Left hindlimb (tissue), 1 donor: ENCODE results near the gene TRAPPC2B.

Experiments used
- DNase-seq: peaks from one replicate; pipeline ENCODE4 v3.0.0-alpha.2; 2018

TRAPPC2B gene

DNA sequence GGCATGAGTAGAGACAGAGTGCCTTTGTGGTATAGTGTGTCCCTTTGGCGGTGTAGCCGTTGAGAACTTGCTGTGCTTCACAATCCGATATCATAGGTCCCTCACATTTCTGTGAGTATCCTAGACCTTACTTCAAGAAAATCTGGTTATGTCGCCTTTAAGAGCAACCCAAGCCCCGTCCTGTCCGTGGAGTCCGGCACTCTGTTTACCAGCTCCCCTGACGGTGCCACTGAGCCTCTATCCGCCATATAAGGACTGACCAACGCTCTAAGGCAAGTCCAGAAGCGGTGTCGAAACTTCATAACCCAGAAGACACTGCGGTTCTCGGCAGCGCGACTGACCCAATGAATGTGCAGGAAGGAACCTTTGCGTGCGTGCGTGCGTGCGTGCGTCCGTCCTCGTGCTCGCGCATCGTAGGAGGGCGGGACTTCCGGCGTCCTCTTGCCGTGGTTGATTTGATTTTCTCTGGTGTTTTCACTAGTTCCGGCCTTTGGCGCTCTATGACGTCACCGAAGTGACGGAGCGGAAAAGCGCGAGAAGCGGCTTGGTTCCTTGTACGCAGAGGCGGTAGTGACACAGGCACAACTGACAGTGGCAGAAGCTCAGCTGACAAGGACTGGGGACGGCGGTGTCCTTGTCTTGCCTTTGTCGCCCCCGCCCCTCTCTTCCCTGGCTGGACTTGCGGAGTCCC is at the start of gene TRAPPC2B, which contains the start of gene ZNF547:
TSS of gene TRAPPC2B (plus strand) at position 555 of the 691 bp plus-strand sequence. CDS start 1,283 bp downstream, outside the sequence.
TSS of gene ZNF547 (plus strand) at position 555 of the 691 bp plus-strand sequence. CDS start 5,005 bp downstream, outside the sequence.
- peak; percentile 100 for DNase-seq

GRCh38 chr19:57314146-57314545 is 49.2 kb upstream of the TRAPPC2B start:
- no peak for DNase-seq

DNA sequence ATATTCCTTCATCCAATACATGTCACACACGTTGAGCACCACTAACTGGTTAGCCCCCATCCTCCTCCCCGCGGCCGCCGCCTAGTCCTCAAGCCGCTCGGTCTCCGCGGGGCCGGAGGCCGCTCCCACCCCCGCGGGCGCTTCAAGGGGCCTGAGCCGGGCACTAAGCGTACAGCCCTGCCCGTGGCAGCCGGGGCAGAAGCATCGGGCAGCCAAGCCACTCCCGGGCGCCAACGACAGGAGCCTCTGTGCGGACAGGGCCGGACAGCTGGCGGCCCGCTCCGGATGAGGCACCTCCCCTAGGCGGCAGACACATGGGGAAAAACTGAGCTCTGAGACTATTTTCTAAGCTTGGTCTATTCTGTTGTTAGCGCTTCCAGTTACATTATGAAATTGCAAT is 45.8 kb upstream of the TRAPPC2B start:
- no peak for DNase-seq

GRCh38 chr19:57319869-57320179 is 43.5 kb upstream of the TRAPPC2B start:
- DNase-seq = no peak

DNA sequence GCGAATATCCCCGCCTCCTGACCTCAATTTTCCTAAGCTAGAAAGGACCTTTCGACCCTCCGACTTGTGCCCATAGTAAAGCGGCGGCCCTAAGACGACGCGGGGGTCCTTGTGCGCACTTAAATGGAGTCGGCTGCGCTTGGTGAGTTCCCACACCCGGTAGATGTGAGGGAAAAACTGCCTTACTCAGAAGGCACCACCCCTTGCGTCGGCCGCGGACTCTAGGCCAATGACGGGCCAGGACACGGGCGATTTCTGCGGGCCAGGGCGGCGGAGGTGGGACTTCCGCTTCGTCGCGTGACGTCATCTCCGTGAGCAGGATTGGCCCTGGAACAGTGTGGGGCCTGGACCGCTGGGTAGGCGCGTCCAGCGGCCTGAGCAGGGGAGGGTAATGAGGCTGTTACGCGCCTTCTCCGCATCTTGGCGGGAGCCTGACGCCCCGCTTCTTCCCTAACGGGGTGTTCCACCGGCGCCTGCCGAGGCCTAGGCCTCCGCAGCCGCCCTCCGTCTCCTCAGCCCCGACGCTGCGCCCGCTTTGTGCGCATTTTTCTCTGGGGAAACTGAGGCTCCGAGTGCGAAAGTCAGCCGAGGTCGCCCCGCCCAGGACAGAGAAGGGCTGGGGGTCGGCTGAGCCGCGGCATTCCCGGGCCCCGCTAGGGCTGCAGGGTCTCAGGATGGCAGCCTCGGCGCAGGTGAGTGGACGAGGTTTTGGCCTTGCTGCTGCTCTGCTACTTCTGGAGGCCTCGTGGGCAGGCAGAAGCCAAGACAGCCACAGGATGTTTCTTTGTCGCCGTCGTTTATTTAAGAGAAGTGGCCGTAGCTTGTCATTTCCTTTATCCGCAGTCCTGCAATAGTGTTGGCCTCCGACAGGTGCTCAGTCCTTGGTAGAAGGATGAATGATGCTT is 42.9 kb upstream of the TRAPPC2B start, which contains the start of gene ZNF543:
TSS of gene ZNF543 (plus strand) at position 293 of the 905 bp plus-strand sequence. CDS start at position 675, 382 bp downstream.
- peak; percentile 97 for DNase-seq

DNA sequence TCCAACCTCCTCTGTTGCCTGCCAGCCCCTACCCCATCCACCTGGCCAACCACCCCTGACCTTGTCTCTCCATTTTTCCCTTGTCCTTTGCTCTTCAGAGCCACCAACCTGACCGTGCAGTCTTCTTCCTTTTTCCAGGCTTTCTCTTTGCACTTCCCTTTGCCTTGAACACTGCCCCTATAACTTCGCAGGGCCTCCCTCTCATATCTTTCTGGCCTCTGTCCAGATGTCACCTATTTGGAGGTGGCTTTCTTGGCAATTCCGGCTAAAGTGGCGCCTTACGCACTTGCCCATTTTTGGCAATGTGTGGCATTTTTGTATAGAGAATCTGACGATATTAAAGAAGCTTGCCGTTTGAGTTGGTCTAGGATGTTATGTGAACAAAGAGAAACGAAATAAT is 42.2 kb upstream of the TRAPPC2B start:
- DNase-seq = no peak

DNA sequence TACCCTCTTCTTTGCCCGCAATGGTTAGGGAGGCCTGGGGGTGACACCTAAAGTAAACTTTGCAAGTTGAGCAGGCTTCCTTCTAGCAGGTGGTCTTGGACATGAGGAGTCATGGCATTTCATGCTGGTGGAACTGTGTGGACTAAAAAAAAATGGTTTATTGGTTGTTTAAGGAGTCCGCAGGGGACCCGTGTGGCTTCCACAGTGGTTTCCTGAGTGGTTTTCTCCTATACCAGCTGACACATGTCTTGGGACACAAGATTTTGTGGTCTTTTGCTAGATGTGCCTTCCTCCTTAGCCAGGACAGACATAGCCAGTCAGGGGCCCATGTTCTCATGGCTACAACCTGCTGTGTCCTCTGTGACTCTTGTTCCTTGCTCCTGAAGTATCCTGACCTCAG is 41.6 kb upstream of the TRAPPC2B start:
- DNase-seq = no peak

GRCh38 chr19:57324992-57325391 is 38.4 kb upstream of the TRAPPC2B start:
- no peak for DNase-seq

DNA sequence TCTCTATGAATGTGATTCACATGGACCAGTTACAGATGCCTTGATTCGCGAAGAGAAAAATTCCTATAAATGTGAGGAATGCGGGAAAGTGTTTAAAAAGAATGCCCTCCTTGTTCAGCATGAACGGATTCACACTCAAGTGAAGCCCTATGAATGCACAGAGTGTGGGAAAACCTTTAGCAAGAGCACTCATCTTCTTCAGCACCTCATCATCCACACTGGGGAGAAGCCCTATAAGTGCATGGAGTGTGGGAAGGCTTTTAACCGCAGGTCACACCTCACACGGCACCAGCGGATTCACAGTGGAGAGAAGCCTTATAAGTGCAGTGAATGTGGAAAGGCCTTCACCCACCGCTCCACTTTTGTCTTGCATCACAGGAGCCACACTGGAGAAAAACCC is 35.4 kb upstream of the TRAPPC2B start:
- no peak for DNase-seq

- no peak for DNase-seq
These were observed 29.2 kb upstream of the TRAPPC2B start for GRCh38 chr19:57334191-57334590.

- peak; percentile 53 for DNase-seq
These were observed 24.5 kb upstream of the TRAPPC2B start for GRCh38 chr19:57338877-57339276.

- DNase-seq = no peak
These were observed 20.8 kb upstream of the TRAPPC2B start for GRCh38 chr19:57342582-57342981.

DNA sequence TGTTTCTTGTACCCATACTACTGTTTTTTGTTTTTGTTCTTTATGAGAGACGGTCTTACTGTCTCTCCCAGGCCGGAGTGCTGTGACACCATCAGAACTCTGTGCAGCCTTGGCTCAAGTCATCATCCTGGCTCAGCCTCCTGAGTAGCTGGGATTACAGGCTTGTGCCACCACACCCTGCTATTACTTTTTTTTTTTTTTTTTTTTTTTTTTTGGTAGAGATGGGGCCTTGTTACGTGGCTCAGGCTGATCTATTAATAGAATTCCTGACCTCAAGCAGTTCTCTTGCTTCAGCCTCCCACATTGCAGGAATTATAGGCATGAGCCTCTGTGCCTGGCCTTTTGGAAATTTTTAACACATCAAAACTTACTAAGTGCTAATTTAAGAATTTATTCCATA is 15.2 kb upstream of the TRAPPC2B start:
- DNase-seq = no peak

GRCh38 chr19:57350877-57351805 is 12.2 kb upstream of the TRAPPC2B start, which contains the start of gene ZNF304:
Gene ZNF304, plus strand, starts transcription at chr19:57351271. Its CDS starts 394 bp downstream, at chr19:57351665.
- peak; percentile 97 for DNase-seq

- DNase-seq = no peak
These were observed 11.5 kb upstream of the TRAPPC2B start for GRCh38 chr19:57351867-57352266.

- DNase-seq = no peak
These were observed 7.4 kb upstream of the TRAPPC2B start for GRCh38 chr19:57355916-57356315.

GRCh38 chr19:57357406-57357805 is 5.9 kb upstream of the TRAPPC2B start:
- DNase-seq = no peak

DNA sequence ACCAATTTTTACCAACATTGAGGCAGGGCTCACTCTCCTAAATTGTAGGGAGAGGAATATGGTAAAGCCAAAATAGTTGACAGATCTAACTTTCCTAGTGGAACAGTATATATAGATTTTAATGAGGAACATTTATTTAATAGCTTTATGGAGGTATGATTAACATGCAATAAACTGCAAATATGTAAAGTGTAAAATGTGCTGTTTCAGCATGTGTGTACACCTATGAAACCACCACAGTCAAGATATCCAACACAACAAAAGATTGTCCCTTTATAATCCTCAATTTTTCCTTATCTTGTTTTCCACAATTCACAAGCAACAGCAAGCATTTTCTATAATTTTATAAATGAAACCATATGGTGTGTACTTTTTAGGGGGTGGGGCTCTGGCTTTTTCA is 4.1 kb upstream of the TRAPPC2B start:
- no peak for DNase-seq

GRCh38 chr19:57362419-57362818 is 932 bp upstream of the TRAPPC2B start:
- no peak for DNase-seq

DNA sequence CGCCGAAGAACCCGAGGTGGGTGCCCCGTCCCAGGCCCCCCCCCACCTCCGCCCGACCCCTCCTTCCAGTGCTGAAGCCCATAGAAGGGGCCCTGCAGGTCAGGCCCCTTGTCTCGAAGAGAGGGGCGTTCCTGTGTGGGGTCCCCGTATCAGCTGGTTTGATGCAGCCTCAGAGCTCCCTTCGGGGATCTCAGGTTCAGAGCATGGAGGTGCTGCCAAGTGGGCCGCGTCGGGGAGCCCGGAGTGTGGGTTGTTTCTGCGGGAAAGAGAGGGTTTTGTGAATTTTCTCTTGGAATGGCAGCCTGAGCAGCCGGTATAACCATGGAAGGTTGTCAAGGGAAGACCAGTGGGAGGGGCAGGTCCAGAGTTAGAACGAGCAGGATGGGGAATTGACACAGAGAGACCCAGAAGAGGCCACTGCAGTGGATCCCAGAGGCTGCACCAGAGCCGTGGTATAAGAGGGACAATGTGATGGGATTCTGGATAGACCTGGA is 384 bp downstream of the TRAPPC2B start:
- no peak for DNase-seq

GRCh38 chr19:57366776-57367175 is 3.4 kb downstream of the TRAPPC2B start:
- DNase-seq = no peak

DNA sequence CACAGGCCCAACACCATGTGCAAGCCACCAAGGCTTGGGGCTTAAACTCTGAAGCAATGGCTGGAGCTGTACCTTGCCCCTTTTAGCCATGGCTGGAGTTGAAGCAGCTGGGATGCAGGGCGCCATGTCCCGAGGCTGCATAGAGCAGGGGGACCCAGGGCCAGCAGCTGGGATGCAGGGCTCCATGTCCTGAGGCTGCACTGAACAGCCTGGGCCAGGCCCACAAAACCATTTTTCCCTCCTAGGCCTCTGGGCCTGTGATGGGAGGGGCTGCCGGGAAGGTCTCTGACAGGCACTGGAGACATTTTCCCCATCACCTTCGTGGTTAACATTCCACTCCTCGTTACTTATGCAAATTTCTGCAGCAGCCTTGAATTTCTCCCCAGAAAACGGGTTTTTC is 10.8 kb downstream of the TRAPPC2B start:
- no peak for DNase-seq
